Skin of body (tissue), 2 donors: ENCODE data around the gene DNAH6. TPM values are rescaled to one million over a fixed set of nuclear protein-coding genes. Genes with fewer than 3 reads are reported as not detected.
"Not testable (repeated sequence)": the region's sequence is repeated elsewhere in the genome, so short reads cannot be mapped to it uniquely, and the experiment has no call there.

Experiments used
- DNase-seq: peaks from one replicate; lab custom pipeline; 2025; lab: John Stamatoyannopoulos, UW
- total RNA-seq: library from RNA; depleted of rRNA; stranded (reverse); fragments of >200 nt; gene quantifications from one replicate; pipeline ENCODE4 v1.2.3, GENCODE V29; 2014

Gene DNAH6
- total RNA-seq, 1 donor from 2014 or later, result 0.30 TPM

GRCh38 chr2:84865181-84865783 is 349.0 kb downstream of the DNAH6 start:
- DNase-seq, result no peak

GRCh38 chr2:84866122-84866521 is 349.8 kb downstream of the DNAH6 start:
- no peak for DNase-seq

- DNase-seq, result not testable (repeated sequence)
Measured at GRCh38 chr2:84868327-84868726, 352.0 kb downstream of the DNAH6 start.

Other genes with a start within 250 kb of the DNAH6 start
- 62.8 TPM for gene SUCLG1, start 57.2 kb upstream of the DNAH6 start, total RNA-seq